ENCODE data around the gene DGCR2.
"Not testable (repeated sequence)": the region's sequence is repeated elsewhere in the genome, so short reads cannot be mapped to it uniquely, and the experiment has no call there.

DGCR2 gene

DNA sequence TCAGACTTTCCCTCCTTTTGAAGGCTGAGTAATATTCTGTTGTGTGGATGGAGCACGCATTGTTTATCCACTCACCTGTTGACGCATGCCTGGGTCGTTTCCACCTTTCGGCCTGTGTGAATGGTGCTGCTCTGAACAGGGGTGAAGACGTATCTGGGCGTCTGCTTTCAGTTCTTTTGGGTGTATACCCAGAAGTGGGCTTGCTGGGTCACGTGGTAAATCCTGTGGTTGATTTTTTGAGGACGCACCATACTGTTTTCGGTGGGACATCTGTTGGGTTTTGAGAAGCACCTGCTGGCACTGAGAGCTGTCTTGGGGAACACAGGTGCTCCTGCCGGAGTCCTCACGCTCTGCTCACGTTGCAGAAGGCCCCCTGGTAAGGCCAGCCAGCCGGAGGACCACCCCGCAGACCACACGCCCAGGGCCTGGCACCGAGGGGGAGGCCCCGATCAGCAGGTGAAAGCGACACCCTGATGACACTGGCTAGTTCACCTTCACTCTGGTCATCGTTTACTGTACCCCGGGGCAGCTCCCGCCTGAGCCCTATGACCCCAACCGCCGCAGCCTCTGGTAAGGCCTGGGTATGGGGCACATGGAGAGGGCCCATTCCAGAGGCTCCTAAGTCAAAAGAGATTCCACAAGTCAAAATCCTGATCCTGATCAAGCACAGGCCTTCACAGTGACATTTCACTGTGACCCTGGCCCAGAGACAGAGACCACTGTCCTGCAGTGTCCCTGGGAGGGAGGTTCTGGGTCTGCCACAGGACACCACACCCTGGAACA, 131.7 kb downstream of the DGCR2 start:
- Histone ChIP-seq H3K4me3 (ENCODE audit: low read length) (no peak overlapping the region), H3K9ac (ENCODE audit: low read length) (no peak overlapping the region), H3K4me1 (ENCODE audit: control insufficient read depth, insufficient read depth, low read length) (no peaks in the 10 kb centered on the region), H3K27me3 (ENCODE audit: control insufficient read depth, insufficient read depth, low read length) (peaks cover 3% of the 10 kb centered on the region), H3K36me3 (ENCODE audit: control insufficient read depth, insufficient read depth, low read length) (no peaks in the 10 kb centered on the region), H3K9me3 (ENCODE audit: control insufficient read depth, low read length) (no peaks in the 10 kb centered on the region)

DNA sequence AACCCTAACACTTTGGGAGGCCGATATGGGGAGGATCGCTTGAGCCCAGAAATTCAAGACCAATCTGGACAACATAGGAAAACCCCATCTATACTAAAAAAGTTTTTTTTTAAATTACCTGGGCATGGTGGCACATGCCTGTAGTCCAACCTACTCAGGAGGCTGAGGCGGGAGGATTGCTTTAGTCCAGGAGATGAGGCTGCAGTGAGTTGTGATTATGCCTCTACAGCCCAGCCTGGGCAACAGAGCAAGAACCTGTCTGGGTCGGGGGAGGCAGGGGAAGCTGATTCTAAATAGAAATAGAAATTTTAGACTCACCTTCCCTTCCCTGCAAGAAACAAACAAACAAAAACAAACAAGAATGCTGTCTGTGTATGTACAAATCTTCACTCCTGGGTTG, 133.3 kb downstream of the DGCR2 start:
- no peaks in the 10 kb centered on the region for H3K36me3 ChIP-seq (ENCODE audit: control insufficient read depth, insufficient read depth, low read length)
- H3K9ac ChIP-seq (ENCODE audit: low read length): no peak overlapping the region
- H3K4me3 ChIP-seq (ENCODE audit: low read length): no peak overlapping the region
- H3K27me3 ChIP-seq (ENCODE audit: control insufficient read depth, insufficient read depth, low read length): no peaks in the 10 kb centered on the region
- no peaks in the 10 kb centered on the region for H3K9me3 ChIP-seq (ENCODE audit: control insufficient read depth, low read length)
- no peaks in the 10 kb centered on the region for H3K4me1 ChIP-seq (ENCODE audit: control insufficient read depth, insufficient read depth, low read length)

DNA sequence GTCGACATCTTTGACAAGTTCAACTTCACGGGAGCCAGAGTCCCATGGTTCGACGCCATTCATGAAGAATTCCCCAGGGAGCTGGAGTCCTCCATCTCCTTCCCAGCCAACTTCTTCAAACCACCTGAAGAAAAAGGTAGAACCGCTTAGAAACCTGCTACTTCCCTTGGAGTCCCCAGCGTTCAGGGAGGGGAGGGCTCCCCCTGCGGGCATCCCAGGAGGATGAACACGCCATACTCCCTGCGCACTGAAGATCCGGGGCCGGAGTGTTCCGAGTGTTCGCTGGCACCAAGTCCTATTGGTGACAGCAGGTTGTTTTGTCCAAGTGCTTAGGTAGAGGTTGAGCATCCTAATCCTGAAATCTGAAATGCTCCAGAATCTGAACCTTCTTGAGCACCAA, 134.4 kb downstream of the DGCR2 start:
- no peaks in the 10 kb centered on the region for H3K27me3 ChIP-seq (ENCODE audit: control insufficient read depth, insufficient read depth, low read length)
- no peaks in the 10 kb centered on the region for H3K36me3 ChIP-seq (ENCODE audit: control insufficient read depth, insufficient read depth, low read length)
- H3K4me1 ChIP-seq (ENCODE audit: control insufficient read depth, insufficient read depth, low read length): no peaks in the 10 kb centered on the region
- no peak overlapping the region for H3K4me3 ChIP-seq (ENCODE audit: low read length)
- H3K9ac ChIP-seq (ENCODE audit: low read length): no peak overlapping the region
- H3K9me3 ChIP-seq (ENCODE audit: control insufficient read depth, low read length): no peaks in the 10 kb centered on the region

DNA sequence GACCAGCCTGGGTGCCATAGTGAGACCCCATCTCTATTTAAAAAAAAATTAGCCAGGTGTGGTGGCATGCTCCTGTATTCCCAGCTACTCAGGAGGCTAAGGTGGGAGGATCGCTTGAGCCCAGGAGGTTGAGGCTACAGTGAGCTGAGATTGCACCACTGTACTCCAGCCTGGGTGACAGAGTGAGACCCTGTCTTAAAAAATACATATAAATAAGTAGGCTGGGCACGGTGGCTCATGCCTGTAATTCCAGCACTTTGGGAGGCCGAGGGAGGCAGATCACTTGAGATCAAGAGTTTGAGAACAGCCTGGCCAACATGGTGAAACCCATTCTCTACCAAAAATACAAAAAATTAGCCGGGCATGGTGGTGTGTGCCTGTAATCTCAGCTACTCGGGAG, 135.1 kb downstream of the DGCR2 start:
- not testable (repeated sequence) for H3K36me3 ChIP-seq (ENCODE audit: control insufficient read depth, insufficient read depth, low read length); H3K9ac ChIP-seq (ENCODE audit: low read length); H3K4me1 ChIP-seq (ENCODE audit: control insufficient read depth, insufficient read depth, low read length); H3K4me3 ChIP-seq (ENCODE audit: low read length); H3K9me3 ChIP-seq (ENCODE audit: control insufficient read depth, low read length); H3K27me3 ChIP-seq (ENCODE audit: control insufficient read depth, insufficient read depth, low read length)
